SK-N-SH (cell line): ENCODE data around the gene SNX27. TPM values are rescaled to one million over a fixed set of nuclear protein-coding genes. Genes with fewer than 3 reads are reported as not detected.

Experiments used
- CTCF ChIA-PET: fragments of 300-600, 350-600 bp; formaldehyde crosslinking; extraction: SDS; loops from one replicate; lab custom pipeline; 2021; lab: Yijun Ruan, JAX
- POLR2A ChIA-PET: fragments of 350-600 bp; sonication (Branson Sonifier 250); formaldehyde crosslinking; extraction: SDS; loops from one replicate; lab custom pipeline; 2020; ENCODE audit warnings: antibody characterized with exemption, inconsistent platforms; lab: Yijun Ruan, JAX
- DNase-seq: peaks from one replicate; pipeline ENCODE4 v3.0.0; 2012
- H2AFZ ChIP-seq: fragments of 200-600 bp; sonication (generic); 2 replicates; pipeline ENCODE4 v1.8.1; 2016; ENCODE audit warnings: antibody characterized with exemption, mild to moderate bottlenecking, low read depth
- H3F3A ChIP-seq: fragments of 200-600 bp; sonication (generic); replicated peaks from 2 replicates; pipeline ENCODE3; 2016; ENCODE audit warnings: antibody characterized with exemption, mild to moderate bottlenecking; ENCODE audit not compliant: insufficient read depth
- H3K27ac ChIP-seq, 2 experiments: fragments of 200-500 bp in 1 of 2; fragments of 200-600 bp in 1 of 2; sonication (Bioruptor generic) in 1 of 2; sonication (generic), shearing (Covaris generic) in 1 of 2; 2 replicates each; pipeline versions ENCODE4 v1.5.1 to v1.6.1; 2014 to 2016; ENCODE audit warnings: low read depth in 2 of 2, inconsistent platforms in 1 of 2, low read length in 1 of 2, mild to moderate bottlenecking in 1 of 2, mixed read lengths in 1 of 2
- H3K27me3 ChIP-seq: fragments of 200-600 bp; sonication (generic), shearing (Covaris generic); 2 replicates; pipeline ENCODE4 v1.6.1; 2016; ENCODE audit warnings: mixed run types; ENCODE audit not compliant: insufficient read depth
- H3K36me3 ChIP-seq, 2 experiments: fragments of 200-500 bp in 1 of 2; fragments of 200-600 bp in 1 of 2; sonication (Bioruptor generic) in 1 of 2; sonication (generic) in 1 of 2; replicated peaks in 1 of 2; 2 replicates each; pipeline versions ENCODE3 to v1.5.1; 2014 to 2016; ENCODE audit warnings: low read length in 1 of 2, mild to moderate bottlenecking in 1 of 2; ENCODE audit not compliant: insufficient read depth in 2 of 2, control insufficient read depth in 1 of 2
- H3K4me1 ChIP-seq, 2 experiments: fragments of 200-500 bp in 1 of 2; fragments of 200-600 bp in 1 of 2; sonication (Bioruptor generic) in 1 of 2; sonication (generic), shearing (Covaris generic) in 1 of 2; 2 replicates each; pipeline versions ENCODE4 v1.5.1 to v1.6.1; 2014 to 2016; ENCODE audit warnings: low read depth in 1 of 2, low read length in 1 of 2, mixed run types in 1 of 2; ENCODE audit not compliant: insufficient read depth in 2 of 2, control insufficient read depth in 1 of 2
- H3K4me2 ChIP-seq: fragments of 200-600 bp; sonication (generic), shearing (Covaris generic); 2 replicates; pipeline ENCODE4 v1.6.1; 2017; ENCODE audit warnings: mixed run types
- H3K4me3 ChIP-seq, 2 experiments: fragments of 200-500 bp in 1 of 2; fragments of 200-600 bp in 1 of 2; sonication (Bioruptor generic) in 1 of 2; sonication (generic), shearing (Covaris generic) in 1 of 2; 2 replicates each; pipeline versions ENCODE4 v1.5.1 to v1.8.1; 2014 to 2016; ENCODE audit warnings: low read depth in 2 of 2, inconsistent platforms in 1 of 2, low read length in 1 of 2, mild to moderate bottlenecking in 1 of 2, mixed read lengths in 1 of 2, moderate library complexity in 1 of 2
- H3K79me2 ChIP-seq: fragments of 200-600 bp; sonication (generic); 2 replicates; pipeline ENCODE4 v1.8.1; 2017; ENCODE audit warnings: mild to moderate bottlenecking; ENCODE audit not compliant: insufficient read depth
- H3K9ac ChIP-seq: fragments of 200-600 bp; sonication (generic); 2 replicates; pipeline ENCODE4 v1.6.1; 2017; ENCODE audit warnings: mixed run types
- H3K9me2 ChIP-seq: fragments of 200-600 bp; sonication (generic); 2 replicates; pipeline ENCODE4 v1.6.1; 2017; ENCODE audit warnings: mixed run types
- H3K9me3 ChIP-seq: fragments of 200-600 bp; sonication (generic); 2 replicates; pipeline ENCODE4 v1.6.1; 2017; ENCODE audit warnings: mixed run types, mild to moderate bottlenecking, moderate library complexity
- H4K20me1 ChIP-seq: fragments of 200-600 bp; sonication (generic); 2 replicates; pipeline ENCODE4 v1.6.1; 2017; ENCODE audit warnings: mild to moderate bottlenecking, mixed run types; ENCODE audit not compliant: insufficient read depth
- CHD2 ChIP-seq: fragments of 150-350 bp; IDR thresholded peaks from 2 replicates; pipeline ENCODE4 v1.6.1; 2018; ENCODE audit warnings: low read length; ENCODE audit not compliant: partially characterized antibody
- EZH2phosphoT487 ChIP-seq: fragments of 200-600 bp; sonication (generic); IDR thresholded peaks from 2 replicates; pipeline ENCODE4 v1.6.1; 2017; ENCODE audit warnings: low read depth, mixed run types, mild to moderate bottlenecking, antibody characterized with exemption, moderate library complexity, borderline replicate concordance
- GABPA ChIP-seq: IDR thresholded peaks from 2 replicates; pipeline ENCODE4 v1.4.0; 2012; ENCODE audit warnings: low read depth, mild to moderate bottlenecking
- GATA2 ChIP-seq: sonication (generic); formaldehyde crosslinking; IDR thresholded peaks from 2 replicates; pipeline ENCODE4 v1.5.0; 2020; ENCODE audit warnings: mild to moderate bottlenecking, missing genetic modification reagents
- IRF3 ChIP-seq: fragments of 150-350 bp; IDR thresholded peaks from 2 replicates; pipeline ENCODE4 v1.6.1; 2016; ENCODE audit warnings: mild to moderate bottlenecking, low read depth, low read length
- MXI1 ChIP-seq: IDR thresholded peaks from 2 replicates; pipeline ENCODE4 v1.6.1; 2012; ENCODE audit warnings: mild to moderate bottlenecking, low read depth, low read length, improper control_type of control experiment
- NFIC ChIP-seq: IDR thresholded peaks from 2 replicates; pipeline ENCODE4 v1.4.0; 2012; ENCODE audit warnings: borderline replicate concordance
- PBX3 ChIP-seq: IDR thresholded peaks from 2 replicates; pipeline ENCODE4; 2012
- RAD21 ChIP-seq: IDR thresholded peaks from 2 replicates; pipeline ENCODE4 v1.6.1; 2012; ENCODE audit warnings: mild to moderate bottlenecking, low read length
- RXRA ChIP-seq: IDR thresholded peaks from 2 replicates; pipeline ENCODE4 v1.4.0; 2012; ENCODE audit warnings: low read depth, mild to moderate bottlenecking, borderline replicate concordance
- SIN3A ChIP-seq: IDR thresholded peaks from 2 replicates; pipeline ENCODE4 v1.6.1; 2012; ENCODE audit warnings: low read depth, mild to moderate bottlenecking, low read length, moderate library complexity, borderline replicate concordance
- SMC3 ChIP-seq: IDR thresholded peaks from 2 replicates; pipeline ENCODE4 v1.6.1; 2012; ENCODE audit warnings: low read depth, low read length, improper control_type of control experiment
- TCF12 ChIP-seq: IDR thresholded peaks from 2 replicates; pipeline ENCODE4 v1.4.0; 2012
- USF2 ChIP-seq: fragments of 150-350 bp; IDR thresholded peaks from 2 replicates; pipeline ENCODE4 v1.6.1; 2017; ENCODE audit warnings: antibody characterized with exemption, low read length, low read depth, borderline replicate concordance
- WGBS: methylation state at CpG from one replicate; pipeline ENCODE4 v1.1.6; 2017; ENCODE audit warnings: low lambda C conversion rate; 5-methylcytosine and 5-hydroxymethylcytosine counted together
- polyA plus RNA-seq, 3 experiments: library from polyadenylated mRNA; depleted of rRNA; stranded (reverse); fragments of >200 nt; gene quantifications; 2 replicates each; pipeline ENCODE4 v1.2.3, GENCODE V29; 2012

Gene SNX27
- polyA plus RNA-seq, 1 of the 3 experiments (the other 2 are of a cell fraction) = 10.8 TPM

GRCh38 chr1:151705146-151705545, 93.3 kb downstream of the SNX27 start:
- no peaks in the 10 kb centered on the region for H3K9me3 ChIP-seq
- H4K20me1 ChIP-seq = no peaks in the 10 kb centered on the region
- H3K27ac ChIP-seq = no peak overlapping the region
- no peaks in the 10 kb centered on the region for H3K79me2 ChIP-seq
- 90% methylated on average over 7 of the region's 7 CpGs for WGBS
- H3K9me2 ChIP-seq = no peaks in the 10 kb centered on the region
- no peak for DNase-seq
- ChIA-PET POLR2A (interaction anchor here (0.6 kb wide), 1 partner anchor 233 kb away, joined by 3 read pairs; no protein-coding TSS in a partner anchor), CTCF (interaction anchor here (1.7 to 2.0 kb wide), 2 partner anchors 10 to 30 kb away, joined by 5 to 8 read pairs; no protein-coding TSS in a partner anchor)
- H3K36me3 ChIP-seq = peaks cover 0 to 11% of the 10 kb centered on the region in 2 experiments
- no peak overlapping the region for H3K9ac ChIP-seq
- H3K4me2 ChIP-seq = no peak overlapping the region
- H3F3A ChIP-seq = no peaks in the 10 kb centered on the region
- no peaks in the 10 kb centered on the region for H3K27me3 ChIP-seq
- no peak for TF ChIP-seq RXRA
- no peak for TF ChIP-seq TCF12
- no peak for TF ChIP-seq RAD21
- TF ChIP-seq USF2 = no peak
- no peak for TF ChIP-seq CHD2
- TF ChIP-seq SMC3 = no peak
- TF ChIP-seq MXI1 = no peak
- TF ChIP-seq GABPA = no peak
- no peak for TF ChIP-seq IRF3
- no peak for TF ChIP-seq GATA2 (CRISPR knock-in tag)
- TF ChIP-seq EZH2phosphoT487 = no peak
- TF ChIP-seq SIN3A = no peak
- no peak for TF ChIP-seq NFIC
- no peak for TF ChIP-seq PBX3
- no peak overlapping the region for H2AFZ ChIP-seq
- H3K4me3 ChIP-seq = no peak overlapping the region
- H3K4me1 ChIP-seq = peaks cover 0 to 6% of the 10 kb centered on the region in 2 experiments; a peak in 1 of 4 replicates
